ENCODE results near the gene TMEM238L. TPM values are rescaled to one million over a fixed set of nuclear protein-coding genes. Genes with fewer than 3 reads are reported as not detected.

TMEM238L gene
- total RNA-seq, 1 donor from 2014 or later: not detected

GRCh38 chr17:10805911-10806310 is 2.0 kb upstream of the TMEM238L start:
- no peak for DNase-seq (ENCODE audit: low read depth in 2 of 2)

- DNase-seq (ENCODE audit: low read depth in 2 of 2): no peak
These were observed 647 bp upstream of the TMEM238L start for GRCh38 chr17:10804546-10804945.

DNA sequence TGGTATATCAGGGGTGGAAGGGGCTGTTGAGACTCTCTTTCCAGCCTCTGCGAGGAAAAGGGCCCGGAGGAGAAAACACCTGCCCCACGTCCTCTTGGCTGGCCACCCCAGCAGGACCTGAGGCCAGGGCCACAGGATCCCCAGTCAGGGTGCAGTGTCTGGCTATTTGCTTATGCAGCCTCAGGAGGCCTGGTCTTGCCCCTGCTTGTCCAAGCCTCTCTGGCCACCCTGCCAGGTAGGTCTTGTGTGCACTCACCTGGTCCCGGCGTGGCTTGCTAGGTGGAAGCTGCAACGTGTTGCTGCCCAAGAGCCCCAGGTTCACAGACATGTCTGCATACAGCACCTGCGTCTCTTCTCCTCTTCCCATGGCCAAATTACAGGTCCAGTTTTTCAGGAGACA is 549 bp downstream of the TMEM238L start:
- DNase-seq (ENCODE audit: low read depth in 2 of 2): no peak

- no peak for DNase-seq (ENCODE audit: low read depth in 2 of 2)
These were observed 1.2 kb downstream of the TMEM238L start for GRCh38 chr17:10802496-10803284.

DNA sequence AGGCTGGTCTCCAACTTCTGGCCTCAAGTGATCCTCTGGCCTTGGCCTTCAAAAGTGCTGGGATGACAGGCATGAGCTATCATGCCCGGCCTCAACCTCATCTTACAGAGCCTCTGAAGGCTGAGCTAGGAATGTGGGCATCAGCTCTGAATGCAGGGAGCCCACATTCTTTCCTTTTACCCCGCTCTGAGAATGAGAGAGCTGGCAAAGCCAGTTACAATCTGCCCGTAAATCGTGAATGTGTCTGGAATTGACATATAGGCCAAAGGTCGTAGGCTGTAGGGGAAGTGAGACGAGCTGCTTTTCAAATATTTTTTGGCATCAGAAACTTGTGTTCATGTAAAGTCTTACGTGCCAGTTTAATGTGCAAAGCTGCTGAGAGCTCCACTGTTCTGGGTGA is 4.5 kb downstream of the TMEM238L start:
- no peak for DNase-seq (ENCODE audit: low read depth in 2 of 2)

GRCh38 chr17:10798910-10799309 is 5.0 kb downstream of the TMEM238L start:
- no peak for DNase-seq (ENCODE audit: low read depth in 2 of 2)

- DNase-seq (ENCODE audit: low read depth in 2 of 2): no peak
These were observed 5.6 kb downstream of the TMEM238L start for GRCh38 chr17:10798332-10798749.

GRCh38 chr17:10797476-10798328 is 6.2 kb downstream of the TMEM238L start:
- DNase-seq (ENCODE audit: low read depth in 2 of 2): no peak

GRCh38 chr17:10793816-10794215 is 10.1 kb downstream of the TMEM238L start:
- DNase-seq (ENCODE audit: low read depth in 2 of 2): no peak

DNA sequence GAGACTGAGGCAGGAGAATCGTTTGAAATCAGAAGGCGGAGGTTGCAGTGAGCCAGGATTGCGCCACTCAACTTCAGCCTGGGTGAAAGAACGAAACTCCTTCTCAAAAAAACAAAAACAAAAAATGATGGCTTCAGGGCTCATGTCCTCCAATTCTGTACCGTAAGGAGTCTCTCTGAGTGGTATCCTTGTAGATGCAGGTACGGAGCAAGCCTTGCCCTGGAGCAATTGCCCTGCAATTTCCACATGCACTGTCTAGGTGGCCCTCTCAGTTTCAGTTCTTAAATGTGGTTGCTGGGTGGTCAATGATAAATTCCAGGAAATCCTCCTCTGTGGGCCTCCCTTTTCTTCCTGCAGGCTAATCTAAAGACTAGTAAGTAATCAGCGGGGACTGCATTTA is 10.6 kb downstream of the TMEM238L start:
- no peak for DNase-seq (ENCODE audit: low read depth in 2 of 2)

DNA sequence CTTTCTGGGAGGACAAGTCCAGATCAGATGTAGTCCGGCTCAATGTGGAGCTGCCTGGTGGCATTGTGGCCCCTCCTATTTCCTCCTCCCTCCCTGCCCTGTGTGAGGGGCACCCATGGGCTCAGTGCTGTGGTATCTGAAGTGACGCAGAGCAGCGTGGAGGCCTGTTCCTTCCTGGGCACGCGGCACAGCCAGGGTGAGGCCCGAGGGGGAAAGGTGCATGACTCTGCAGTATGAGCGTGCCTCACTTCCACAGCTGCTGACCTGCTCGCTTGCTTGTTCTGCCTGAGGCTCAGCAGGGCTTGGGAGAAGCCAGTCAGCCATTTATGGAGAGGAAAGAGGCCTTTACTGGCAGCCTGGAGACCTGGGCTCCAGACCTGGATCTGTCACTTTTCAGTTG is 11.7 kb downstream of the TMEM238L start:
- DNase-seq (ENCODE audit: low read depth in 2 of 2): no peak

DNA sequence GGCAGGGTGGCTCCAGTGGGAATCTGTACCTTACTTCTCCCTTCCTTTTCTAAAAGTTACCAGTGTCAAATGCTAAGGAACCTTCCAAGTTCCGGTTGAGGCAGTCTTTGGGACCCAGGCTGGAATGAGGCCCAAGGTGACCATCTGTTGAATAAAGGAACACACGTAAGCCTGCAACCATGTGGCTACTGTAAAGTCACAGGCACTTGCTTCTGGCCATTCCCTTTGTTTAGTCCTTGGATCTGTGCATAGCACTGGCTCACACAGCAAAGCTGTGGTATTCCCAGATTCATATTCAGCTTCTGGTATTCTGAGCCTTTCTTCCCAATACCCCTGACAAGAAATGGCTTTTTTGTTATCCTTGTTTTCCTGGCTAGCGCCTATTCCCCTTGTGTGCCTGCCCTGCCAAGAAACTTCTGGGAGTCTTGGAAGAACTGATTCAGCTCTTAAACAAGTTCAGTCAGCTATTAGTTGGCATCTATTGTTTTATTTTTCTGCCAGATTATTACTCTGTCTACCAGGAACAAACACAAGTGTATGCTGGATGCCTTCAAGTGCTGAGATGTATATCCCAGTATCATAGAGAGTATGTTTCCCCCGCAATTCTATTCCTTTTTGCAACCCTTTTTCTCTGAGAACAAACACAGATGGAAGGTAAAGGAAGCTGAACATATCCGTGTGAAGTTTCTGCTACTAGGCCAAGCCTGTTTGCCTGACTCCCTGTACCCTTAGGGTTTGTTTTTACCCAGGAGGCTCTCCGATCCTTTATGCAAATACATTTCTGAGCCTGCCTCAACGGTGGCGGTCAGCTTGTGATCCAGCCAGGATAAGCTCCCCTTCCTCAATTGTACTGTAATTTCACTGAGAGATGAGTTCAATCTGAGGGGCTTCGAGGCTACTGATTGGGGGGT is 13.2 kb downstream of the TMEM238L start:
- no peak for DNase-seq (ENCODE audit: low read depth in 2 of 2)

- DNase-seq (ENCODE audit: low read depth in 2 of 2): peak in 1 of 2 donors; percentile 42
These were observed 14.1 kb downstream of the TMEM238L start for GRCh38 chr17:10789694-10790271.

- DNase-seq (ENCODE audit: low read depth in 2 of 2): no peak
These were observed 16.4 kb downstream of the TMEM238L start for GRCh38 chr17:10787306-10788045.

GRCh38 chr17:10785295-10785694 is 18.6 kb downstream of the TMEM238L start:
- no peak for DNase-seq (ENCODE audit: low read depth in 2 of 2)

GRCh38 chr17:10779609-10780008 is 24.3 kb downstream of the TMEM238L start:
- no peak for DNase-seq (ENCODE audit: low read depth in 2 of 2)

DNA sequence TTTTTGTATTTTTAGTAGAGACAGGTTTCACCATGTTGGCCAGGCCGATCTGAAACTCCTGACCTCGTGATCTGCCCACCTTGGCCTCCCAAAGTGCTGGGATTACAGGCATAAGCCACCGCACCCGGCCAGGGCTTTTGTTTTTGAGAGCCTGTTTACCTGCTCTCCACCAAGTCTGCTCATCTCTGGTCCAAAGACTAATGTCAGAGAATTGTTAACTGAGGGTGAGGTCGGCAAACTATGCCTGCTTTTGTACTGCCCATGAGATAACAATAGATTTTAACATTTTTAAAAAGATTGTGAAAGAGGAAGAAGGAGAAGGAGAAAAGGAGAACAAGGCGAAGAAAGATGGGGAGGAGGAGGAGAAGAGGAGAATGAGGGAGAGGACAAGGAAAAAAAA is 26.0 kb downstream of the TMEM238L start:
- no peak for DNase-seq (ENCODE audit: low read depth in 2 of 2)

DNA sequence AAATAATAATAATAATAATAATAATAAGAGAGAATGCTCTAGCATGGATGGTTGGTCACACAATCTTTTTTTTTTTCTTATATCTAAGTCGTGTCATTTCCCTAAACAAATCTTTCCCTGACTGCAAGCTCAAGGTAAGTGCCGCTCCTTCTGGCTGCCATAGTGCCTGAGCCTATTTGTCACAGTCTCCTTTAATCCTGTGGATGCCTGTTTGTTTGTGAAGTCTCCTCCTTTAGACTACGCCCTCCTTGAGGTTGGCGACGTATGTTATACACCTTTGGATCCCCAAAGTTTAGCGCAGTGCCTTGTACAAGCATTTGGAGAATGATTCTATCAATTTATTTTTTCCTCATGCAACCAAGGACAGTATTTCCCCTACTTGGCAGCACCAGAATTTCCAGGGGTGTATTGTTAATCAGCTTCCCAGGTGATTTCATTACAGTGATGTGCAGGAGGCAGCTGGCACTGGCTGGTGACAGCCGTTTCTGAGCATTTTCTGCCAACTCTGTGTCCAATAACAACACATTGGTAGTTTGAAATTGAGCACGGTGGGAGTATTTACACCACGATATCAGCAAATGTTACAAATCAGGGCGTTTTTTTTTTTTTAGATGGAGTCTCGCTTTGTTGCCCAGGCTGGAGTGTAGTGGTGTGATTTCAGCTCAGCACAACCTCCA is 26.6 kb downstream of the TMEM238L start:
- no peak for DNase-seq (ENCODE audit: low read depth in 2 of 2)

DNA sequence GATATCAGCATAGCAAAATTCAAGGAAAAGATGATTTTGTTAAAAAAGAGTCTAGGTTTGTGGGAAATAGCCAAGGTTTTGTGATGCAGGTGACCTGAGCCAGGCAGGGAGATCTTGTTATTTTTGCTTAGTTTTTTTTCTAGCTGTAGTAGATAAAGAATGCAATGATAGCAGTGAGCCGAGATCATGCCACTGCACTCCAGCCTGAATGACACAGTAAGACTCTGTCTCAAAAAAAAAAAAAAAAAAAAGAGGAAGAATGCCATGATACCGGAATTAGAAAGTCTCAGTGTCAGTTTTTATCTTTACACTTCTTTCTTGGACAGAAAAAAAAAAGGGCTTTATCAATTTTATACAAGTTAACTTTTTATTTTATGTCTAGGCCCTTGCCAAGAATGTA is 27.5 kb downstream of the TMEM238L start:
- DNase-seq (ENCODE audit: low read depth in 2 of 2): no peak

GRCh38 chr17:10775740-10776356 is 28.1 kb downstream of the TMEM238L start:
- no peak for DNase-seq (ENCODE audit: low read depth in 2 of 2)
